Keratinocyte (primary cell): ENCODE measurements around the gene ANOS1.

ENCODE experiments used
- EZH2 ChIP-seq: IDR thresholded peaks from one replicate; pipeline ENCODE4 v1.6.1; 2012; ENCODE audit warnings: inconsistent platforms, mild to moderate bottlenecking, low read length, moderate library complexity
- TF ChIP-seq, protein P1 (sequence below), 3 experiments: IDR thresholded peaks in 1 of 3; conservative IDR thresholded peaks in 1 of 3; optimal IDR thresholded peaks in 1 of 3; 2 replicates in 2 of 3; 3 replicates in 1 of 3; pipeline versions ENCODE3 to v1.5.1; 2011; ENCODE audit warnings: low read length in 3 of 3, mild to moderate bottlenecking in 3 of 3, moderate library complexity in 2 of 3, control low read depth in 1 of 3, inconsistent platforms in 1 of 3; ENCODE audit not compliant: insufficient read depth in 2 of 3; ENCODE audit errors: extremely low read depth in 1 of 3

DNA sequence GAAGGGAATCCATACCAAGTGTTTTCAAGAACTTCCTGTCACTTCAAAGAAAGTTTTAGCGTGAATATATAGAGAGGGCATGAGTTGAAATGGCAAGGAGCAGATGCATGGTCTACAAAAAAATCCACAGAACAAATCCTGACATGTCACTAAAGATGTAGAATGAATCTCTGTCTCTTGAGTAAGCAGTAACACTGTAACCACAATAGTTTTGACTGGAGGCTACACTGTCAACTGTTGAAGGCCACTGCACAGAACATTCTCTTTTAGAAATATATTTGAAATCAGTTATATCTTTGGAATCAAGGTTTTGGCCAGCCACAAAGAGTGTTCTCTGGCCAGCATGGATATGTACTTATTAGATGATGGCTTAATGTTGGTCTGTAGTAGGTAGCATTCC lies 183.5 kb downstream of the ANOS1 start:
- TF ChIP-seq, protein P1, sequence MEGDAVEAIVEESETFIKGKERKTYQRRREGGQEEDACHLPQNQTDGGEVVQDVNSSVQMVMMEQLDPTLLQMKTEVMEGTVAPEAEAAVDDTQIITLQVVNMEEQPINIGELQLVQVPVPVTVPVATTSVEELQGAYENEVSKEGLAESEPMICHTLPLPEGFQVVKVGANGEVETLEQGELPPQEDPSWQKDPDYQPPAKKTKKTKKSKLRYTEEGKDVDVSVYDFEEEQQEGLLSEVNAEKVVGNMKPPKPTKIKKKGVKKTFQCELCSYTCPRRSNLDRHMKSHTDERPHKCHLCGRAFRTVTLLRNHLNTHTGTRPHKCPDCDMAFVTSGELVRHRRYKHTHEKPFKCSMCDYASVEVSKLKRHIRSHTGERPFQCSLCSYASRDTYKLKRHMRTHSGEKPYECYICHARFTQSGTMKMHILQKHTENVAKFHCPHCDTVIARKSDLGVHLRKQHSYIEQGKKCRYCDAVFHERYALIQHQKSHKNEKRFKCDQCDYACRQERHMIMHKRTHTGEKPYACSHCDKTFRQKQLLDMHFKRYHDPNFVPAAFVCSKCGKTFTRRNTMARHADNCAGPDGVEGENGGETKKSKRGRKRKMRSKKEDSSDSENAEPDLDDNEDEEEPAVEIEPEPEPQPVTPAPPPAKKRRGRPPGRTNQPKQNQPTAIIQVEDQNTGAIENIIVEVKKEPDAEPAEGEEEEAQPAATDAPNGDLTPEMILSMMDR (optimal IDR thresholded peaks at IDR 0.05 in 1 of 3, IDR thresholded peaks at IDR 0.05 in 1 of 3, conservative IDR thresholded peaks at IDR 0.05 in 1 of 3; ENCODE audit: extremely low read depth in 1 of 3, insufficient read depth in 2 of 3, low read length in 3 of 3), result no peak
- no peak for TF ChIP-seq EZH2
